Measurements from ENCODE around the gene TMEM181.

Gene TMEM181

GRCh38 chr6:158684745-158685324 lies 124.9 kb downstream of the TMEM181 start:
- no peak for TF ChIP-seq CTCF (IDR thresholded peaks at IDR 0.05; ENCODE audit: low read depth, low read length, missing control alignments)
- H3K4me3 ChIP-seq (replicated peaks; ENCODE audit: low read depth, low read length) = no peak overlapping the region
- no peak for DNase-seq (ENCODE audit: extremely low read depth, low read depth)
